IMR-90 (cell line): ENCODE results near the gene NAA11. TPM values are rescaled to one million over a fixed set of nuclear protein-coding genes. Genes with fewer than 3 reads are reported as not detected.

Source experiments
- ATAC-seq: fragments of 200-7000 bp; cut with Tn5 transposase; 2 replicates; pipeline ENCODE4 v1.9.1; 2020; ENCODE audit warnings: low read depth, mild to moderate bottlenecking, moderate library complexity
- BruUV-seq: library from RNA; stranded (reverse); fragments of 400-500 nt; replicated peaks from 2 replicates; lab custom pipeline; 2021; lab: Mats Ljungman, UMichigan
- CTCF ChIA-PET: fragments of 300-600 bp; formaldehyde crosslinking; extraction: SDS; loops from one replicate; lab custom pipeline; 2021; ENCODE audit warnings: antibody characterized with exemption; lab: Yijun Ruan, JAX
- POLR2A ChIA-PET: fragments of 300-600 bp; sonication (Branson Sonifier 250); formaldehyde crosslinking; loops from one replicate; lab custom pipeline; 2022; ENCODE audit warnings: antibody characterized with exemption; ENCODE audit not compliant: unreplicated experiment; lab: Charles Lee
- DNase-seq: peaks from one replicate; pipeline ENCODE4 v3.0.0; 2013
- H2AFZ ChIP-seq: replicated peaks from 2 replicates; pipeline ENCODE3; 2013; ENCODE audit warnings: low read length, mild to moderate bottlenecking; ENCODE audit not compliant: poor library complexity
- H2AK5ac ChIP-seq: 2 replicates; pipeline ENCODE4 v1.6.1; 2013; ENCODE audit warnings: low read depth, low read length, inconsistent platforms
- H2AK9ac ChIP-seq: replicated peaks from 2 replicates; pipeline ENCODE3; 2013; ENCODE audit warnings: mild to moderate bottlenecking, low read depth, low read length, moderate library complexity; ENCODE audit not compliant: poor library complexity
- H2BK120ac ChIP-seq: 2 replicates; pipeline ENCODE4 v1.6.1; 2013; ENCODE audit warnings: low read depth, low read length, inconsistent platforms
- H2BK15ac ChIP-seq: 3 replicates; pipeline ENCODE4 v1.6.1; 2013; ENCODE audit warnings: low read depth, low read length, inconsistent platforms
- H2BK20ac ChIP-seq: 2 replicates; pipeline ENCODE4 v1.6.1; 2013; ENCODE audit warnings: low read depth, mild to moderate bottlenecking, inconsistent platforms, low read length, moderate library complexity
- H2BK5ac ChIP-seq: 2 replicates; pipeline ENCODE4 v1.6.1; 2013; ENCODE audit warnings: mild to moderate bottlenecking, low read depth, low read length, inconsistent platforms; ENCODE audit not compliant: poor library complexity, severe bottlenecking
- H3K14ac ChIP-seq: replicated peaks from 2 replicates; pipeline ENCODE4 v1.6.1; 2013; ENCODE audit warnings: low read depth, low read length, inconsistent platforms
- H3K18ac ChIP-seq: 2 replicates; pipeline ENCODE4 v1.6.1; 2013; ENCODE audit warnings: low read depth, low read length, control low read depth
- H3K23ac ChIP-seq: 2 replicates; pipeline ENCODE4 v1.6.1; 2013; ENCODE audit warnings: low read depth, low read length, inconsistent platforms
- H3K27ac ChIP-seq: 2 replicates; pipeline ENCODE4 v1.5.1; 2013; ENCODE audit warnings: mild to moderate bottlenecking, control low read depth, low read length; ENCODE audit not compliant: insufficient read depth
- H3K27me3 ChIP-seq: 2 replicates; pipeline ENCODE4 v1.6.1; 2013; ENCODE audit warnings: low read length; ENCODE audit not compliant: control insufficient read depth, insufficient read depth
- H3K36me3 ChIP-seq: 2 replicates; pipeline ENCODE4 v1.6.1; 2013; ENCODE audit warnings: low read length, mixed read lengths; ENCODE audit not compliant: control insufficient read depth, insufficient read depth
- H3K4ac ChIP-seq: 2 replicates; pipeline ENCODE4 v1.6.1; 2013; ENCODE audit warnings: low read depth, low read length, inconsistent platforms
- H3K4me1 ChIP-seq: 2 replicates; pipeline ENCODE4 v1.6.1; 2013; ENCODE audit warnings: low read length, mixed read lengths; ENCODE audit not compliant: control insufficient read depth, insufficient read depth
- H3K4me2 ChIP-seq: 2 replicates; pipeline ENCODE4 v1.6.1; 2013; ENCODE audit warnings: low read depth, mild to moderate bottlenecking, control low read depth, low read length, moderate library complexity
- H3K4me3 ChIP-seq: 2 replicates; pipeline ENCODE4 v1.5.1; 2013; ENCODE audit warnings: low read depth, mild to moderate bottlenecking, control low read depth, low read length, moderate library complexity; ENCODE audit not compliant: insufficient read depth
- H3K56ac ChIP-seq: 2 replicates; pipeline ENCODE4 v1.6.1; 2013; ENCODE audit warnings: low read length, inconsistent platforms; ENCODE audit not compliant: insufficient read depth; ENCODE audit errors: extremely low read depth
- H3K79me1 ChIP-seq, 2 experiments: 2 replicates each; pipeline ENCODE4 v1.6.1; 2013; ENCODE audit warnings: low read length in 2 of 2, inconsistent platforms in 1 of 2, low read depth in 1 of 2
- H3K9ac ChIP-seq: 2 replicates; pipeline ENCODE4 v1.6.1; 2013; ENCODE audit warnings: low read depth, low read length, control low read depth
- H3K9me1 ChIP-seq: 2 replicates; pipeline ENCODE4 v1.6.1; 2013; ENCODE audit warnings: low read length, inconsistent platforms; ENCODE audit not compliant: insufficient read depth
- H3K9me3 ChIP-seq: 2 replicates; pipeline ENCODE4 v1.6.1; 2013; ENCODE audit warnings: low read length; ENCODE audit not compliant: control insufficient read depth, insufficient read depth
- H4K20me1 ChIP-seq: 2 replicates; pipeline ENCODE4 v1.6.1; 2013; ENCODE audit warnings: low read length, inconsistent platforms; ENCODE audit not compliant: insufficient read depth
- H4K5ac ChIP-seq: 2 replicates; pipeline ENCODE4 v1.6.1; 2013; ENCODE audit warnings: mild to moderate bottlenecking, low read depth, low read length, control low read depth
- H4K8ac ChIP-seq, 2 experiments: 2 replicates each; pipeline ENCODE4 v1.6.1; 2013; ENCODE audit warnings: low read depth in 2 of 2, low read length in 2 of 2, control low read depth in 1 of 2, inconsistent platforms in 1 of 2
- H4K91ac ChIP-seq: 2 replicates; pipeline ENCODE4 v1.6.1; 2013; ENCODE audit warnings: low read depth, low read length, inconsistent platforms; ENCODE audit not compliant: insufficient read depth
- BHLHE40 ChIP-seq: fragments of 150-350 bp; IDR thresholded peaks from 2 replicates; pipeline ENCODE4 v1.6.1; 2016; ENCODE audit warnings: mild to moderate bottlenecking, low read depth, low read length
- CEBPB ChIP-seq: IDR thresholded peaks from 2 replicates; pipeline ENCODE4 v1.6.1; 2012; ENCODE audit warnings: low read depth, low read length, improper control_type of control experiment
- CHD1 ChIP-seq: IDR thresholded peaks from 2 replicates; pipeline ENCODE4 v1.6.1; 2012; ENCODE audit warnings: low read depth, low read length, improper control_type of control experiment
- FOS ChIP-seq: fragments of 150-350 bp; IDR thresholded peaks from 2 replicates; pipeline ENCODE4 v1.6.1; 2016; ENCODE audit warnings: low read depth, low read length
- MAFK ChIP-seq: IDR thresholded peaks from 2 replicates; pipeline ENCODE4 v1.6.1; 2012; ENCODE audit warnings: low read depth, low read length, improper control_type of control experiment
- MAZ ChIP-seq: IDR thresholded peaks from 2 replicates; pipeline ENCODE4 v1.6.1; 2012; ENCODE audit warnings: low read depth, mild to moderate bottlenecking, low read length, improper control_type of control experiment, moderate library complexity, borderline replicate concordance
- MXI1 ChIP-seq: IDR thresholded peaks from 2 replicates; pipeline ENCODE4 v1.6.1; 2012; ENCODE audit warnings: low read depth, mild to moderate bottlenecking, low read length, moderate library complexity, borderline replicate concordance
- NFE2L2 ChIP-seq: fragments of 150-350 bp; IDR thresholded peaks from 2 replicates; pipeline ENCODE4 v1.6.1; 2016; ENCODE audit warnings: low read depth, mild to moderate bottlenecking, low read length
- POLR2A ChIP-seq: IDR thresholded peaks from 2 replicates; pipeline ENCODE4 v1.6.1; 2012; ENCODE audit warnings: mild to moderate bottlenecking, low read depth, low read length
- RAD21 ChIP-seq: IDR thresholded peaks from 2 replicates; pipeline ENCODE4 v1.6.1; 2012; ENCODE audit warnings: low read length, improper control_type of control experiment
- RCOR1 ChIP-seq: IDR thresholded peaks from 2 replicates; pipeline ENCODE4 v1.6.1; 2012; ENCODE audit warnings: mild to moderate bottlenecking, low read length, improper control_type of control experiment; ENCODE audit not compliant: insufficient replicate concordance
- RFX5 ChIP-seq: IDR thresholded peaks from 2 replicates; pipeline ENCODE4 v1.8.0; 2012; ENCODE audit warnings: low read depth, mild to moderate bottlenecking, low read length, moderate library complexity
- SMC3 ChIP-seq: fragments of 150-350 bp; IDR thresholded peaks from 2 replicates; pipeline ENCODE4 v1.6.1; 2016; ENCODE audit warnings: low read depth, mild to moderate bottlenecking, antibody characterized with exemption, low read length, moderate library complexity
- USF2 ChIP-seq: fragments of 150-350 bp; IDR thresholded peaks from 2 replicates; pipeline ENCODE4 v1.6.1; 2017; ENCODE audit warnings: mild to moderate bottlenecking, antibody characterized with exemption, low read length, low read depth
- WGBS, 2 experiments: methylation state at CpG; one replicate each; pipeline versions ENCODE4 v1.1.5 to v1.1.7; 2013; ENCODE audit warnings: missing lambda C conversion rate in 2 of 2; ENCODE audit not compliant: insufficient read length in 1 of 2; ENCODE audit errors: extremely low coverage in 2 of 2; 5-methylcytosine and 5-hydroxymethylcytosine counted together
- dilution Hi-C: fragments of 300-500 bp; cut with HindIII; formaldehyde crosslinking; loops from one replicate; pipeline ENCODE4 v1.14.3; 2018; ENCODE audit warnings: low sequenced_read_pairs; ENCODE audit not compliant: unreplicated experiment
- in situ Hi-C: fragments of 300-500 bp; cut with MboI; formaldehyde crosslinking; loops from 3 replicates; pipeline ENCODE4 v1.14.3; 2019; ENCODE audit warnings: low sequenced_read_pairs, inconsistent platforms, mixed read lengths
- intact Hi-C: fragments of 100-400 bp; cut with micrococcal nuclease; formaldehyde crosslinking; loops from 2 replicates; pipeline ENCODE4 v1.10.0; 2022
- polyA plus RNA-seq, 3 experiments: library from polyadenylated mRNA; depleted of rRNA; stranded (reverse); fragments of >200 nt; gene quantifications; 2 replicates each; pipeline ENCODE4 v1.2.3, GENCODE V29; 2012; ENCODE audit warnings: low replicate concordance in 1 of 3
- total RNA-seq: library from RNA; depleted of rRNA; stranded (reverse); fragments of >200 nt; gene quantifications from 2 replicates; pipeline ENCODE4 v1.2.3, GENCODE V29; 2012
- TF ChIP-seq, protein P1 (sequence below): fragments of 150-350 bp; IDR thresholded peaks from 2 replicates; pipeline ENCODE4 v1.6.1; 2016; ENCODE audit warnings: low read depth, mild to moderate bottlenecking, low read length, moderate library complexity, borderline replicate concordance
- TF ChIP-seq, protein P2 (sequence below): conservative IDR thresholded peaks from 2 replicates; pipeline ENCODE4 v1.5.1; 2012; ENCODE audit warnings: mild to moderate bottlenecking, low read depth, low read length, improper control_type of control experiment

Gene NAA11
- total and polyA plus RNA-seq, 2 of the 4 experiments (the other 2 are of a cell fraction): not detected

- Histone ChIP-seq H3K18ac (no peak overlapping the region), H3K9ac (no peak overlapping the region), H3K56ac (no peak overlapping the region), H3K27ac (no peak overlapping the region), H2BK20ac (no peak overlapping the region), H4K8ac (no peak overlapping the region), H4K5ac (no peak overlapping the region), H2AK9ac (no peak overlapping the region), H3K9me1 (no peaks in the 10 kb centered on the region), H3K23ac (no peak overlapping the region), H3K9me3 (no peaks in the 10 kb centered on the region), H2BK5ac (no peak overlapping the region), H3K4me1 (no peaks in the 10 kb centered on the region), H4K20me1 (no peaks in the 10 kb centered on the region), H3K4ac (no peak overlapping the region), H2AFZ (no peak overlapping the region), H2BK15ac (no peak overlapping the region), H2AK5ac (no peak overlapping the region), H3K4me3 (no peak overlapping the region), H3K14ac (no peak overlapping the region), H3K27me3 (no peaks in the 10 kb centered on the region), H3K36me3 (no peaks in the 10 kb centered on the region), H3K79me1 (no peaks in the 10 kb centered on the region), H2BK120ac (no peak overlapping the region), H4K91ac (no peak overlapping the region), H3K4me2 (no peak overlapping the region)
- intact Hi-C loops (no loop called here), dilution Hi-C loops (no loop called here), in situ Hi-C loops (no loop called here)
- no peak for DNase-seq
- no CpG with 5 or more reads among the region's 1 CpG for WGBS, 2 experiments
- no TSS peak for BruUV-seq
- no peak for ATAC-seq
- CTCF ChIA-PET: no interaction called here
- TF ChIP-seq MAFK (no peak), SMC3 (no peak), POLR2A (no peak), USF2 (no peak), RAD21 (no peak), CHD1 (no peak), RCOR1 (no peak), MXI1 (no peak), FOS (no peak), BHLHE40 (no peak), NFE2L2 (no peak), CEBPB (no peak), MAZ (no peak), RFX5 (no peak)
- TF ChIP-seq, protein P1, sequence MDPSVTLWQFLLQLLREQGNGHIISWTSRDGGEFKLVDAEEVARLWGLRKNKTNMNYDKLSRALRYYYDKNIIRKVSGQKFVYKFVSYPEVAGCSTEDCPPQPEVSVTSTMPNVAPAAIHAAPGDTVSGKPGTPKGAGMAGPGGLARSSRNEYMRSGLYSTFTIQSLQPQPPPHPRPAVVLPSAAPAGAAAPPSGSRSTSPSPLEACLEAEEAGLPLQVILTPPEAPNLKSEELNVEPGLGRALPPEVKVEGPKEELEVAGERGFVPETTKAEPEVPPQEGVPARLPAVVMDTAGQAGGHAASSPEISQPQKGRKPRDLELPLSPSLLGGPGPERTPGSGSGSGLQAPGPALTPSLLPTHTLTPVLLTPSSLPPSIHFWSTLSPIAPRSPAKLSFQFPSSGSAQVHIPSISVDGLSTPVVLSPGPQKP: no peak
- TF ChIP-seq, protein P2, sequence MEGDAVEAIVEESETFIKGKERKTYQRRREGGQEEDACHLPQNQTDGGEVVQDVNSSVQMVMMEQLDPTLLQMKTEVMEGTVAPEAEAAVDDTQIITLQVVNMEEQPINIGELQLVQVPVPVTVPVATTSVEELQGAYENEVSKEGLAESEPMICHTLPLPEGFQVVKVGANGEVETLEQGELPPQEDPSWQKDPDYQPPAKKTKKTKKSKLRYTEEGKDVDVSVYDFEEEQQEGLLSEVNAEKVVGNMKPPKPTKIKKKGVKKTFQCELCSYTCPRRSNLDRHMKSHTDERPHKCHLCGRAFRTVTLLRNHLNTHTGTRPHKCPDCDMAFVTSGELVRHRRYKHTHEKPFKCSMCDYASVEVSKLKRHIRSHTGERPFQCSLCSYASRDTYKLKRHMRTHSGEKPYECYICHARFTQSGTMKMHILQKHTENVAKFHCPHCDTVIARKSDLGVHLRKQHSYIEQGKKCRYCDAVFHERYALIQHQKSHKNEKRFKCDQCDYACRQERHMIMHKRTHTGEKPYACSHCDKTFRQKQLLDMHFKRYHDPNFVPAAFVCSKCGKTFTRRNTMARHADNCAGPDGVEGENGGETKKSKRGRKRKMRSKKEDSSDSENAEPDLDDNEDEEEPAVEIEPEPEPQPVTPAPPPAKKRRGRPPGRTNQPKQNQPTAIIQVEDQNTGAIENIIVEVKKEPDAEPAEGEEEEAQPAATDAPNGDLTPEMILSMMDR: no peak
- POLR2A ChIA-PET: no interaction called here
These were observed 16.9 kb downstream of the NAA11 start for GRCh38 chr4:79308971-79309370.
